Hepatocyte (in vitro differentiated cells): Measurements from ENCODE around the gene ANKRD12. TPM values are rescaled to one million over a fixed set of nuclear protein-coding genes. Genes with fewer than 3 reads are reported as not detected.

Source experiments
- DNase-seq: peaks from one replicate; pipeline ENCODE4 v3.0.0-alpha.2; 2016; ENCODE audit warnings: low spot score
- H2AFZ ChIP-seq: fragments of 200-600 bp; sonication (generic); 2 replicates; pipeline ENCODE4 v1.6.0; 2016; ENCODE audit warnings: antibody characterized with exemption, mild to moderate bottlenecking
- H3K27ac ChIP-seq: fragments of 200-600 bp; sonication (generic); 2 replicates; pipeline ENCODE4 v1.5.1; 2016; ENCODE audit warnings: mild to moderate bottlenecking
- H3K27me3 ChIP-seq: fragments of 200-600 bp; sonication (generic); 2 replicates; pipeline ENCODE4 v1.6.1; 2016
- H3K36me3 ChIP-seq: fragments of 200-600 bp; sonication (generic); replicated peaks from 2 replicates; pipeline ENCODE4 v1.5.1; 2016; ENCODE audit warnings: low read depth; ENCODE audit not compliant: insufficient read depth
- H3K4me1 ChIP-seq: fragments of 200-600 bp; sonication (generic); 2 replicates; pipeline ENCODE4 v1.5.1; 2016; ENCODE audit warnings: mild to moderate bottlenecking, moderate library complexity; ENCODE audit not compliant: insufficient read depth
- H3K4me2 ChIP-seq: fragments of 200-600 bp; sonication (generic); 2 replicates; pipeline ENCODE4 v1.6.0; 2016
- H3K4me3 ChIP-seq: fragments of 200-600 bp; sonication (generic); 2 replicates; pipeline ENCODE4 v1.5.1; 2016; ENCODE audit warnings: mild to moderate bottlenecking
- H3K79me2 ChIP-seq: fragments of 200-600 bp; sonication (generic); 2 replicates; pipeline ENCODE4 v1.6.0; 2017; ENCODE audit warnings: mild to moderate bottlenecking
- H3K9me2 ChIP-seq: fragments of 200-600 bp; sonication (generic); replicated peaks from 2 replicates; pipeline ENCODE4 v1.6.0; 2017; ENCODE audit warnings: mild to moderate bottlenecking; ENCODE audit not compliant: insufficient read depth
- H3K9me3 ChIP-seq: fragments of 200-600 bp; sonication (generic); 2 replicates; pipeline ENCODE4 v1.5.1; 2016; ENCODE audit warnings: low read depth, mild to moderate bottlenecking
- H4K20me1 ChIP-seq: fragments of 200-600 bp; sonication (generic); 2 replicates; pipeline ENCODE4 v1.6.0; 2016; ENCODE audit warnings: mild to moderate bottlenecking; ENCODE audit not compliant: insufficient read depth, poor library complexity, severe bottlenecking
- CTCF ChIP-seq: fragments of 200-600 bp; sonication (generic); IDR thresholded peaks from 2 replicates; pipeline ENCODE4 v1.5.1; 2016; ENCODE audit warnings: antibody characterized with exemption, mild to moderate bottlenecking; ENCODE audit not compliant: poor library complexity
- EZH2 ChIP-seq: fragments of 200-600 bp; sonication (generic); IDR thresholded peaks from 2 replicates; pipeline ENCODE4 v1.6.1; 2016; ENCODE audit warnings: antibody characterized with exemption, mild to moderate bottlenecking, borderline replicate concordance
- EZH2phosphoT487 ChIP-seq: fragments of 200-600 bp; sonication (generic); IDR thresholded peaks from one replicate; pipeline ENCODE4 v1.6.1; 2018; ENCODE audit warnings: antibody characterized with exemption, mild to moderate bottlenecking, low read depth, moderate library complexity; ENCODE audit not compliant: unreplicated experiment, severe bottlenecking
- WGBS: methylation state at CpG from one replicate; pipeline ENCODE4 v1.1.6; 2016; ENCODE audit warnings: low lambda C conversion rate; ENCODE audit errors: missing lambda C conversion rate; 5-methylcytosine and 5-hydroxymethylcytosine counted together
- polyA plus RNA-seq: library from polyadenylated mRNA; unstranded; fragments of >200 nt; fragmentation: Nextera tagmentation; extraction: Ambion mirVana; gene quantifications from 2 replicates; pipeline ENCODE4 v1.2.1, GENCODE V29; 2016
- total RNA-seq: library from RNA; depleted of rRNA; stranded (reverse); fragments of >200 nt; gene quantifications from 2 replicates; pipeline ENCODE4 v1.2.3, GENCODE V29; 2014

Gene ANKRD12
- total and polyA plus RNA-seq, 2 experiments from 2014 or later: 29.2 to 34.3 TPM

GRCh38 chr18:9150121-9150520, 13.5 kb downstream of the ANKRD12 start:
- DNase-seq: no peak
- no peak overlapping the region for H3K4me3 ChIP-seq
- WGBS: 97% methylated on average over 5 of the region's 5 CpGs
- H3K9me3 ChIP-seq: no peaks in the 10 kb centered on the region
- H2AFZ ChIP-seq: no peak overlapping the region
- H3K4me2 ChIP-seq: no peak overlapping the region
- peaks cover 97% of the 10 kb centered on the region for H3K79me2 ChIP-seq
- H3K9me2 ChIP-seq: no peaks in the 10 kb centered on the region
- peaks cover 11% of the 10 kb centered on the region for H3K4me1 ChIP-seq
- H3K27me3 ChIP-seq: no peaks in the 10 kb centered on the region
- H4K20me1 ChIP-seq: peaks cover 88% of the 10 kb centered on the region
- H3K27ac ChIP-seq: no peak overlapping the region
- no peaks in the 10 kb centered on the region for H3K36me3 ChIP-seq
- TF ChIP-seq EZH2phosphoT487: no peak
- TF ChIP-seq CTCF: no peak
- TF ChIP-seq EZH2: no peak

- TF ChIP-seq EZH2phosphoT487 (no peak), EZH2 (no peak), CTCF (no peak)
- H3K79me2 ChIP-seq: peaks cover 99% of the 10 kb centered on the region
- no peak for DNase-seq
- H4K20me1 ChIP-seq: peaks cover 81% of the 10 kb centered on the region
- H3K4me3 ChIP-seq: no peak overlapping the region
- H3K4me1 ChIP-seq: no peaks in the 10 kb centered on the region
- no peak overlapping the region for H3K4me2 ChIP-seq
- no peaks in the 10 kb centered on the region for H3K9me3 ChIP-seq
- no peaks in the 10 kb centered on the region for H3K27me3 ChIP-seq
- H3K36me3 ChIP-seq: no peaks in the 10 kb centered on the region
- H2AFZ ChIP-seq: no peak overlapping the region
- WGBS: 83% methylated on average over 1 of the region's 1 CpG
- H3K27ac ChIP-seq: no peak overlapping the region
- H3K9me2 ChIP-seq: no peaks in the 10 kb centered on the region
Measured at GRCh38 chr18:9153256-9153655, 16.7 kb downstream of the ANKRD12 start.

- H3K9me3 ChIP-seq: no peaks in the 10 kb centered on the region
- WGBS: 96% methylated on average over 4 of the region's 4 CpGs
- no peak overlapping the region for H2AFZ ChIP-seq
- no peak overlapping the region for H3K4me3 ChIP-seq
- H3K9me2 ChIP-seq: no peaks in the 10 kb centered on the region
- H4K20me1 ChIP-seq: peaks cover 65% of the 10 kb centered on the region
- no peak for TF ChIP-seq EZH2
- TF ChIP-seq EZH2phosphoT487: no peak
- no peak for TF ChIP-seq CTCF
- no peak overlapping the region for H3K27ac ChIP-seq
- no peaks in the 10 kb centered on the region for H3K36me3 ChIP-seq
- no peak overlapping the region for H3K4me2 ChIP-seq
- no peaks in the 10 kb centered on the region for H3K4me1 ChIP-seq
- no peak for DNase-seq
- H3K27me3 ChIP-seq: no peaks in the 10 kb centered on the region
- peaks cover 96% of the 10 kb centered on the region for H3K79me2 ChIP-seq
Measured at GRCh38 chr18:9156604-9157249, 20.1 kb downstream of the ANKRD12 start.
